DOHH2 (cell line): ENCODE measurements around the gene SLC39A13.

Experiments used
- EZH2phosphoT487 ChIP-seq: fragments of 200-600 bp; sonication (generic); IDR thresholded peaks from 2 replicates; pipeline ENCODE4 v1.6.1; 2017; ENCODE audit warnings: borderline replicate concordance, mild to moderate bottlenecking, antibody characterized with exemption, low read length, moderate library complexity, mixed read lengths
- TF ChIP-seq, protein P1 (sequence below): fragments of 200-600 bp; sonication (generic); IDR thresholded peaks from one replicate; pipeline ENCODE4 v1.5.1; 2014; ENCODE audit warnings: antibody characterized with exemption, mild to moderate bottlenecking, low read depth, low read length; ENCODE audit not compliant: poor library complexity, severe bottlenecking

- TF ChIP-seq, protein P1, sequence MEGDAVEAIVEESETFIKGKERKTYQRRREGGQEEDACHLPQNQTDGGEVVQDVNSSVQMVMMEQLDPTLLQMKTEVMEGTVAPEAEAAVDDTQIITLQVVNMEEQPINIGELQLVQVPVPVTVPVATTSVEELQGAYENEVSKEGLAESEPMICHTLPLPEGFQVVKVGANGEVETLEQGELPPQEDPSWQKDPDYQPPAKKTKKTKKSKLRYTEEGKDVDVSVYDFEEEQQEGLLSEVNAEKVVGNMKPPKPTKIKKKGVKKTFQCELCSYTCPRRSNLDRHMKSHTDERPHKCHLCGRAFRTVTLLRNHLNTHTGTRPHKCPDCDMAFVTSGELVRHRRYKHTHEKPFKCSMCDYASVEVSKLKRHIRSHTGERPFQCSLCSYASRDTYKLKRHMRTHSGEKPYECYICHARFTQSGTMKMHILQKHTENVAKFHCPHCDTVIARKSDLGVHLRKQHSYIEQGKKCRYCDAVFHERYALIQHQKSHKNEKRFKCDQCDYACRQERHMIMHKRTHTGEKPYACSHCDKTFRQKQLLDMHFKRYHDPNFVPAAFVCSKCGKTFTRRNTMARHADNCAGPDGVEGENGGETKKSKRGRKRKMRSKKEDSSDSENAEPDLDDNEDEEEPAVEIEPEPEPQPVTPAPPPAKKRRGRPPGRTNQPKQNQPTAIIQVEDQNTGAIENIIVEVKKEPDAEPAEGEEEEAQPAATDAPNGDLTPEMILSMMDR, result no peak
- no peak for TF ChIP-seq EZH2phosphoT487
These were observed 22.1 kb downstream of the SLC39A13 start for GRCh38 chr11:47430524-47430923.
